GM10248 (cell line): Measurements from ENCODE around the gene ACY1.

Experiments used
- CTCF ChIA-PET: fragments of 300-600 bp; sonication (Branson Sonifier 250); formaldehyde crosslinking; extraction: SDS; loops from one replicate; lab custom pipeline; 2021; ENCODE audit warnings: antibody characterized with exemption; lab: Yijun Ruan, JAX
- POLR2A ChIA-PET: fragments of 350-650 bp; sonication (Branson Sonifier 250); formaldehyde crosslinking; extraction: SDS; loops from one replicate; lab custom pipeline; 2020; ENCODE audit warnings: antibody characterized with exemption; lab: Yijun Ruan, JAX
- DNase-seq: peaks from one replicate; pipeline ENCODE4 v3.0.0; 2012; ENCODE audit errors: extremely low spot score
- CTCF ChIP-seq: IDR thresholded peaks from 2 replicates; pipeline ENCODE4 v1.5.1; 2012; ENCODE audit warnings: mild to moderate bottlenecking, low read depth; ENCODE audit errors: extremely low read depth, missing control alignments, control extremely low read depth

The ACY1 gene

GRCh38 chr3:52001443-52001974 is 18.2 kb downstream of the ACY1 start:
- peak; percentile 99 for TF ChIP-seq CTCF
- DNase-seq = peak; percentile 94
- ChIA-PET POLR2A (interaction anchor here (0.6 to 0.7 kb wide), 2 partner anchors 69 to 247 kb away, joined by 6 read pairs; no protein-coding TSS in a partner anchor), CTCF (interaction anchor here (0.6 to 6.4 kb wide), 44 partner anchors 9 to 445 kb away, joined by 3 to 172 read pairs (median 5); partner anchors contain the start of genes ABHD14A, ABHD14B, ACY1 and DUSP7)

GRCh38 chr3:52002748-52003147 is 19.4 kb downstream of the ACY1 start:
- ChIA-PET CTCF (interaction anchor here (0.7 to 6.4 kb wide), 24 partner anchors 11 to 444 kb away, joined by 3 to 172 read pairs (median 6); partner anchors contain the start of genes ABHD14A, ABHD14B, ACY1 and DUSP7), POLR2A (no interaction called here)
- TF ChIP-seq CTCF = no peak
- DNase-seq = no peak

- POLR2A ChIA-PET = interaction anchor here (1.2 kb wide), 1 partner anchor 8 kb away, joined by 3 read pairs; the partner anchor contains the start of gene RPL29
Measured at GRCh38 chr3:52004163-52004787, 20.9 kb downstream of the ACY1 start.

GRCh38 chr3:52004906-52005395 is 21.6 kb downstream of the ACY1 start:
- TF ChIP-seq CTCF = no peak
- POLR2A ChIA-PET = interaction anchor here (1.2 kb wide), 1 partner anchor 9 kb away, joined by 3 read pairs; the partner anchor contains the start of gene RPL29
- DNase-seq = no peak
- CTCF ChIA-PET = interaction anchor here (1.0 to 6.4 kb wide), 8 partner anchors 10 to 139 kb away, joined by 3 to 172 read pairs (median 42); partner anchors contain the start of genes DUSP7 and RPL29

More at GRCh38 chr3:52004163-52004787, 20.9 kb downstream of the ACY1 start:
- DNase-seq = no peak
- CTCF ChIA-PET = interaction anchor here (0.8 to 6.4 kb wide), 9 partner anchors 9 to 155 kb away, joined by 3 to 172 read pairs (median 22); partner anchors contain the start of genes DUSP7 and RPL29
- peak; percentile 33 for TF ChIP-seq CTCF

GRCh38 chr3:52005571-52005986 is 22.2 kb downstream of the ACY1 start:
- no peak for TF ChIP-seq CTCF
- ChIA-PET CTCF (interaction anchor here (1.0 to 6.4 kb wide), 5 partner anchors 10 to 138 kb away, joined by 3 to 172 read pairs (median 7); partner anchors contain the start of gene RPL29), POLR2A (interaction anchor here (1.2 kb wide), 1 partner anchor 10 kb away, joined by 3 read pairs; the partner anchor contains the start of gene RPL29)
- no peak for DNase-seq
